Measurements from ENCODE around the gene MED13L. TPM values are rescaled to one million over a fixed set of nuclear protein-coding genes. Genes with fewer than 3 reads are reported as not detected.

MED13L gene
- total and polyA plus RNA-seq, 2 donors (not counting 1 experiment from before 2014, with no cell fraction given) = 56.5 to 97.3 TPM

GRCh38 chr12:116011217-116011616 is 266.3 kb downstream of the MED13L start:
- Histone ChIP-seq H4K20me1 (ENCODE audit: control insufficient read depth, extremely low read depth, insufficient read depth, low read length) (no peaks in the 10 kb centered on the region), H3K36me3 (ENCODE audit: control insufficient read depth, insufficient read depth, low read length) (peaks cover 13% of the 10 kb centered on the region), H3K4me1 (ENCODE audit: control insufficient read depth, extremely low read depth, insufficient read depth, low read length) (no peaks in the 10 kb centered on the region), H3K27me3 (ENCODE audit: control insufficient read depth, insufficient read depth, low read length) (no peaks in the 10 kb centered on the region), H3K79me2 (ENCODE audit: control insufficient read depth, insufficient read depth, low read length) (no peaks in the 10 kb centered on the region), H3K4me3 (replicated peaks in 1 of 4; ENCODE audit: control extremely low read depth in 1 of 4, insufficient read depth in 1 of 4, low read depth in 3 of 4, low read length in 4 of 4) (no peak overlapping the region), H3K4me2 (ENCODE audit: extremely low read depth, insufficient read depth, low read length) (no peak overlapping the region), H3K9me3 (ENCODE audit: control insufficient read depth, insufficient read depth, low read depth, low read length) (no peaks in the 10 kb centered on the region), H3K9ac (ENCODE audit: insufficient read depth, low read length) (no peak overlapping the region), H3K27ac (ENCODE audit: insufficient read depth, low read length) (no peak overlapping the region), H2AFZ (ENCODE audit: low read length) (no peak overlapping the region)
- TF ChIP-seq, protein P1, sequence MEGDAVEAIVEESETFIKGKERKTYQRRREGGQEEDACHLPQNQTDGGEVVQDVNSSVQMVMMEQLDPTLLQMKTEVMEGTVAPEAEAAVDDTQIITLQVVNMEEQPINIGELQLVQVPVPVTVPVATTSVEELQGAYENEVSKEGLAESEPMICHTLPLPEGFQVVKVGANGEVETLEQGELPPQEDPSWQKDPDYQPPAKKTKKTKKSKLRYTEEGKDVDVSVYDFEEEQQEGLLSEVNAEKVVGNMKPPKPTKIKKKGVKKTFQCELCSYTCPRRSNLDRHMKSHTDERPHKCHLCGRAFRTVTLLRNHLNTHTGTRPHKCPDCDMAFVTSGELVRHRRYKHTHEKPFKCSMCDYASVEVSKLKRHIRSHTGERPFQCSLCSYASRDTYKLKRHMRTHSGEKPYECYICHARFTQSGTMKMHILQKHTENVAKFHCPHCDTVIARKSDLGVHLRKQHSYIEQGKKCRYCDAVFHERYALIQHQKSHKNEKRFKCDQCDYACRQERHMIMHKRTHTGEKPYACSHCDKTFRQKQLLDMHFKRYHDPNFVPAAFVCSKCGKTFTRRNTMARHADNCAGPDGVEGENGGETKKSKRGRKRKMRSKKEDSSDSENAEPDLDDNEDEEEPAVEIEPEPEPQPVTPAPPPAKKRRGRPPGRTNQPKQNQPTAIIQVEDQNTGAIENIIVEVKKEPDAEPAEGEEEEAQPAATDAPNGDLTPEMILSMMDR (conservative IDR thresholded peaks at IDR 0.05 in 1 of 2, IDR thresholded peaks at IDR 0.05 in 1 of 2; ENCODE audit: low read depth in 1 of 2, low read length in 2 of 2) = no peak
- no peak for TF ChIP-seq EZH2 (IDR thresholded peaks at IDR 0.05; ENCODE audit: low read length, missing control alignments)
- DNase-seq (ENCODE audit: low read depth in 2 of 2) = no peak

GRCh38 chr12:116010467-116010866 is 267.0 kb downstream of the MED13L start:
- no peak overlapping the region for H3K4me3 ChIP-seq (replicated peaks in 1 of 4; ENCODE audit: control extremely low read depth in 1 of 4, insufficient read depth in 1 of 4, low read depth in 3 of 4, low read length in 4 of 4)
- H3K9ac ChIP-seq (ENCODE audit: insufficient read depth, low read length) = no peak overlapping the region
- no peak for TF ChIP-seq EZH2 (IDR thresholded peaks at IDR 0.05; ENCODE audit: low read length, missing control alignments)
- TF ChIP-seq, protein P1 (conservative IDR thresholded peaks at IDR 0.05 in 1 of 2, IDR thresholded peaks at IDR 0.05 in 1 of 2; ENCODE audit: low read depth in 1 of 2, low read length in 2 of 2) = no peak
- H3K27ac ChIP-seq (ENCODE audit: insufficient read depth, low read length) = no peak overlapping the region
- H3K4me1 ChIP-seq (ENCODE audit: control insufficient read depth, extremely low read depth, insufficient read depth, low read length) = no peaks in the 10 kb centered on the region
- H3K27me3 ChIP-seq (ENCODE audit: control insufficient read depth, insufficient read depth, low read length) = no peaks in the 10 kb centered on the region
- DNase-seq (ENCODE audit: low read depth in 2 of 2) = no peak
- no peaks in the 10 kb centered on the region for H3K79me2 ChIP-seq (ENCODE audit: control insufficient read depth, insufficient read depth, low read length)
- H2AFZ ChIP-seq (ENCODE audit: low read length) = no peak overlapping the region
- peaks cover 15% of the 10 kb centered on the region for H3K36me3 ChIP-seq (ENCODE audit: control insufficient read depth, insufficient read depth, low read length)
- no peaks in the 10 kb centered on the region for H4K20me1 ChIP-seq (ENCODE audit: control insufficient read depth, extremely low read depth, insufficient read depth, low read length)
- no peak overlapping the region for H3K4me2 ChIP-seq (ENCODE audit: extremely low read depth, insufficient read depth, low read length)
- no peaks in the 10 kb centered on the region for H3K9me3 ChIP-seq (ENCODE audit: control insufficient read depth, insufficient read depth, low read depth, low read length)

DNA sequence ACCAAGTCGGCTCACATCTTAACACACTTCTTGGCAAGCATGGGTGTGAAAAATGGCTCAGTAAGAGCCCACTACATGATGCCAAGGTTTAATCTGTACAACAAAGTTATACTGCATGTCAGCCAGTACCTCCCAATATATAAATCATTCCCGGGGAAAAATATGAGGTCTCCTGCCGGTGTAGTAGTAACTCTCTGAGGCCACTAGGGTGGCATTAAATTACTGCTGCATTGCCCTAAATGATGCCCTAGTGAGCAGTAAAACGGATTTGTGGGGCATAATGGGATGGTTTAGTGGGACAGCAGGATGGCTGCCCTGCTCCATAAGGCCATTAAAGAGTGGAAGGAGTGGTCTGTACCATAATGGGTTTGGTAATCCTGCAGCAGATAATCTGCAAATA is 267.7 kb downstream of the MED13L start:
- Histone ChIP-seq H3K79me2 (ENCODE audit: control insufficient read depth, insufficient read depth, low read length) (no peaks in the 10 kb centered on the region), H3K27ac (ENCODE audit: insufficient read depth, low read length) (no peak overlapping the region), H3K4me3 (replicated peaks in 1 of 4; ENCODE audit: control extremely low read depth in 1 of 4, insufficient read depth in 1 of 4, low read depth in 3 of 4, low read length in 4 of 4) (no peak overlapping the region), H4K20me1 (ENCODE audit: control insufficient read depth, extremely low read depth, insufficient read depth, low read length) (no peaks in the 10 kb centered on the region), H2AFZ (ENCODE audit: low read length) (no peak overlapping the region), H3K36me3 (ENCODE audit: control insufficient read depth, insufficient read depth, low read length) (peaks cover 15% of the 10 kb centered on the region), H3K27me3 (ENCODE audit: control insufficient read depth, insufficient read depth, low read length) (no peaks in the 10 kb centered on the region), H3K4me2 (ENCODE audit: extremely low read depth, insufficient read depth, low read length) (no peak overlapping the region), H3K9me3 (ENCODE audit: control insufficient read depth, insufficient read depth, low read depth, low read length) (no peaks in the 10 kb centered on the region), H3K4me1 (ENCODE audit: control insufficient read depth, extremely low read depth, insufficient read depth, low read length) (no peaks in the 10 kb centered on the region), H3K9ac (ENCODE audit: insufficient read depth, low read length) (no peak overlapping the region)
- DNase-seq (ENCODE audit: low read depth in 2 of 2) = no peak
- no peak for TF ChIP-seq EZH2 (IDR thresholded peaks at IDR 0.05; ENCODE audit: low read length, missing control alignments)
- TF ChIP-seq, protein P1 (conservative IDR thresholded peaks at IDR 0.05 in 1 of 2, IDR thresholded peaks at IDR 0.05 in 1 of 2; ENCODE audit: low read depth in 1 of 2, low read length in 2 of 2) = peak in 1 of 2 donors; percentile 40
